Peyer's patch (tissue), 4 donors: ENCODE results near the gene RPAP3.

Experiments used
- CTCF ChIP-seq, 6 experiments: fragments of 450-650 bp in 4 of 6; fragments of 200-600 bp in 2 of 6; sonication (generic) in 1 of 6; IDR thresholded peaks; one replicate each; pipeline ENCODE4 v1.5.1; 2017 to 2019; ENCODE audit warnings: antibody characterized with exemption in 6 of 6, mild to moderate bottlenecking in 3 of 6, moderate library complexity in 1 of 6
- POLR2A ChIP-seq, 2 donors: fragments of 450-650 bp; IDR thresholded peaks; one replicate each; pipeline ENCODE4 v1.5.1; 2017; ENCODE audit warnings: antibody characterized with exemption in 2 of 2, mild to moderate bottlenecking in 2 of 2, moderate library complexity in 2 of 2

DNA sequence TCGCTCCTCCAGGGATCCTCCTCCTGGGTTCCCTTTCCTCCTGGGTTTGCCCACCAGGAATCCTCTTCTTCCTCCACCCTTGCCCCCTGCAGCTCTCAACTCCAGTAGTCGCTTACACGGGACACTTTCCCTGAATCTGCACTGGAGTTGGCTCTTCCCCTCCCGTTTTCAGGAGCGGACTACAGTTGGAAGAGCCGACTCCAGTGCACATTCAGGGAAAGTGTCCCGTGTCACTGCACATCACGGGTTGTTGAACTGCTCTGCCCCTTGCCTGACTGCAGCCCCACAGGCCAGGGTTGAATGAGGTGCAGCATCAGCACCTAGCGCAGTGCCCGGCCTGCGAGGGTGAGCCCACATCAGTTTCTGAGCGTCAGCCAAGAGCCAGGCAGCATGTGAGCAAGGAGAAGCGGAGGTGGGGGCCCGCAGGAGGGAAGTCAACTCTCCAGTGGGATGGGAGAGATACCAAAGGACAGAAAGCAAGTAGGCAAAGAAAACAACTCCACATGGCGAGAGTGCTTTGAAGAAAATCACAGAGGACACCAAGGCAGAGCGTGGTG lies 39.7 kb upstream of the RPAP3 start:
- TF ChIP-seq POLR2A (IDR thresholded peaks at IDR 0.05) = no peak
- no peak for TF ChIP-seq CTCF (IDR thresholded peaks at IDR 0.05)
